Measurements from ENCODE around the gene TCL1A.
"Not testable (repeated sequence)": the region's sequence is repeated elsewhere in the genome, so short reads cannot be mapped to it uniquely, and the experiment has no call there.

Gene TCL1A, protein sequence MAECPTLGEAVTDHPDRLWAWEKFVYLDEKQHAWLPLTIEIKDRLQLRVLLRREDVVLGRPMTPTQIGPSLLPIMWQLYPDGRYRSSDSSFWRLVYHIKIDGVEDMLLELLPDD

DNA sequence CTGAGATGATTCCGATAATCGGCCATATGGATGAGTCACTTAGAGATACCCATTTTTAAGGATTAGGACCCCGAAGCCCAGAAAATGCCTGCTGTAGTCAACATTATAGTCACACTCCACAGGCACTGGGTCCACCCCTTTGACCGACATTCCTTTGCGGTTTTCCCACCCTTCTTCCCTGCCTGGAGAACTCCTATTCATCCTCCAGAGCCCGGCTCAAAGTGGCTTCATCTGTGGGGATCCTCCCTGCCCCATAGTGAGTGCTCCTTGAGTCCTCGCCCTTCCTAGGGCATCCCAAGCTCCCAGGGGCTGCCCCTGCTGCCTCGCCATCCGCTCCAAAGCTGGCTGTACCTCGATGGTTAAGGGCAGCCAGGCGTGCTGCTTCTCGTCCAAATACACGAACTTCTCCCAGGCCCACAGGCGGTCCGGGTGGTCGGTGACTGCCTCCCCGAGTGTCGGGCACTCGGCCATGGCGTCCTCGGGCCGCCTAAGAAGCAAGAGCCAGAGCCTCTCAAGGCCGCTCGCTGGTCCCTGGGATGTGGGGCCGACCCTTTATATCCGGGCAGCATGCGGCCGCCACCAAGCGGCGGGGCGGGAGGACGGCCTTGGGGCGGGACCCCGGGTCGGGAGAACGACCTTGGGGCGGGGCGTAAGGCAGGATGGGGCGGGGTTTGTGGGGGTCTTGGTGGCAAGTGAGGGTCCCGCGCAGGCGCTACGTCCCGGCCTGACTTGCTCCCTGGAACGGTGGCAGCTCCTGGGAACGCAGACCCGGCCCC, at the start of gene TCL1A:
Gene TCL1A (minus strand): TSS at position 530 of the 776 bp plus-strand sequence. CDS start 59 bp downstream, at position 471.
- DNase-seq (ENCODE audit: low read depth), result no peak

DNA sequence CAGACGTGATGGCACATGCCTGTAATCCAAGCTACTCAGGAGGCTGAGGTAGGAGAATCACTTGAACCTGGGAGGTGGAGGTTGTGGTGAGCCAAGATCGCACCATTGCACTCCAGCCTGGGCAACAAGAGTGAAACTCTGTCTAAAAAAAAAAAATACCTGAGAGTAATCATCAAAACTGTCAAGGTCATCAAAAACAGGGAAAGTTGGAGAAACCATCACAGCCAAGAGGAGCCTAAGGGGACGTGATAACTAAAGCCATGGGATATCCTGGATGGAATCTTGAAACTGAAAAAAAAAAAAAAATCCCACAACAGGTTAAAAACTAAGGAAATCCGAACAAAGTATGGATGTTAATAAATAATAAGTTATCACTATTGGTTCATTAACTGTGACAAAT, 49.1 kb upstream of the TCL1A start:
- DNase-seq (ENCODE audit: low read depth), result not testable (repeated sequence)

DNA sequence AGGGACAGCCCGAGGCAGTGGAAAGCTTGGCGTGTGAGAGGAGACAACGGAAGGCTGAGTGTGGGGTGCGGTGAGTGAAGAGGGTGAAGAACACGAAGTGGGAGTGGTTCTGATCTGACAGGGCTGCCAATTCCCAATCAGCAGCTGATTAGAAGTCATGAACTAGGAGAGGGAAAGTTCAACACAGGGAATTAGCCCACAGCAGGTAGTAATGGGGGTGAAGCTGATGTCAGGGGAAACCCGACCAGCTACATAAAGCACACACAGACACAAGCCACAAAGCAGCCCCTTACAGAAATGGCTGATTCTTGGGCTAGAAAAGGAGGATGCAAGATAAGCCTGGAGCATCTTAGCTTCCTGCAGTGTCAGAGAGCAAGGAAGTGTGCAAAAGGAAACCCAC, 47.5 kb upstream of the TCL1A start:
- DNase-seq (ENCODE audit: low read depth), result no peak

DNA sequence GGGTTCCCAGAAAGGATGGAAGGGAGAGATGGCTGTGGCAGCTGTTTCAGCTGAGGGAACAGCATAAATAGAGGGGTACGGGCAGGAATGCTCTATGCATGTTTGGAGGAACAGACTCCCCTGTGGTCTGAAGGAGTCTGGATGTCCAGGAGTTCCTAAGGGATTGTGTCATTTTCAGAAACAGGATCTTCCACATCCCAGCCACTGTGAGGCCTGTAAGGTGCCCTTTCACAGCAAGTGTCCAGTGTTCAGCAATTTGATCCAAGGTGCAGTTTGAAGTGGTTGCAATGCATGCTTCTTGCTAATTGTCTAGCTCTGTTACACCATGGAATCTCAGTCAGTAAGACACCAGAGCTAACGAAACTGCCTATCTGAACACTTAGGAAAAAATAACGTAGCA, 46.7 kb upstream of the TCL1A start:
- no peak for DNase-seq (ENCODE audit: low read depth)

DNA sequence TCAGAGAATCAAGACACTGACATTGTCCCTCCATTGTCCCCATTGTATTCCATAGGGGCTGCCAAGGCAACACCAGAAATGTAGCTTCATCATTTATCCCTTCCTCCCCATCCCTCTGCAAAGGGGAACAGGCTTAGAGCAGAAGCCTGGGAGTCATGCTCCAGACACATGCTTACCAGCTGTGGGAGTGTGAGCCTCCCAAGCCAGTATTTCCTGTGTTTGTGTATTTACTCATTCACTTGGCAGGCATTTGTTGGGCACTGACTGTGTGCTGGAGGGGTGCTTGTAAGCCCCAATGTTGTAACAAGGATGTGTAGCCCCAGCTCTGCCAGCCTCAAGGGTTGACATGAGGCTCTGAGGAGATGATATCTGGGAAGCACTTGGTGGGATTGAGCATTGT, 46.0 kb upstream of the TCL1A start:
- DNase-seq (ENCODE audit: low read depth), result no peak

DNA sequence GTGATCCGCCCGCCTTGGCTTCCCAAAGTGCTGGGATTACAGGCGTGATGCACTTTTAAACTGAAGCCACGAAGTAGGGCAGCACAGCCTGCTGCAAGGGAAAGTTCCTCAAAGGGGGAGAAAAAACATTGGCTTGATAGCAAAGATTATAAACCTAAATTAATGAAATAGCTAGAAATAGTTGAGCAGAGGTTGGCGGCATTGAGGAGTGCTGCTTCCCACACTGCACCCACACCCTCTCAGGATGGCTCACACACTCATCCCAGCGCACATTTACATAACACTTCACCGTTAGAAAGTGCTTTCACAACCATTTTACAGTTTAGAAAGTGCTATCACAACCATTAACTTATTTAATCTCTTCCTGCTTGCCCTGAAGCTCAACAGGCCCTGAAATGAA, 44.4 kb upstream of the TCL1A start:
- no peak for DNase-seq (ENCODE audit: low read depth)

DNA sequence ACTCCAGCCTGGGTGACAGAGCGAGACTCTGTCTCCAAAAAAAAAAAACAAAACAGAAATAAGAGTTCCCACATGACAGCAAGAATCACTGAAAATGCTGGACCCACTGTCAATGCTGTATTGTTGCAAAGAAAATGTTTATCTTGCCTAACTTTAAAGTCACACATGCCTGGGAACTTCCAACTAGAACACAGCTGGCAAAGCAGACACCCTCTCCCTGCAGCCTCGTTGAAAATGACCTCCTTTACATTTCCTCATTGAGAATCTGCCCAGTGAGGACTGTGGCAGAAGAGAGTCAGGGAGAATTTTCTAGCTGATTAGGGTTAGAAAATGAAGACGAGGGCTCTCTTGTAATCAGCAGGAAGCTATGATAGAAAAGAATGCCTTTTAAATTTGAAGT, 42.8 kb upstream of the TCL1A start:
- DNase-seq (ENCODE audit: low read depth), result no peak

DNA sequence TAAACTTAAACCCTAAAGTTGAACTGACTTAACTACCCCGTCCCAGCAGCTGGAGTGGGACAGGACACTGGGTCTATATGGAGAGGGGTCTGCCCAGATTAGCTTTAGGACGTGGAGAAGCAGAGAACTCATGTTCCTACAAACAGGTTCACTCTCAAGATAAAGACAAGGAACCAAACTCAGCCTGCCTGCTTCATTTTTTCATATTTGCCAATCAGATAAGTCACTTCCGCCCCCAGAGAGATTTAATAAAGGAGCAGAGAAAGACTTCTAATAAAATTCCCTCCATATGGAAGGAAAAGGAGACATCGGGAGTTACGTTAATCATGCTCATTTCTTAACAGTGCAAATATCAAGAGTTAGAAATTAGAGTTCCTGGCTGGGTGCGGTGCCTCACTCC, 42.2 kb upstream of the TCL1A start:
- no peak for DNase-seq (ENCODE audit: low read depth)

DNA sequence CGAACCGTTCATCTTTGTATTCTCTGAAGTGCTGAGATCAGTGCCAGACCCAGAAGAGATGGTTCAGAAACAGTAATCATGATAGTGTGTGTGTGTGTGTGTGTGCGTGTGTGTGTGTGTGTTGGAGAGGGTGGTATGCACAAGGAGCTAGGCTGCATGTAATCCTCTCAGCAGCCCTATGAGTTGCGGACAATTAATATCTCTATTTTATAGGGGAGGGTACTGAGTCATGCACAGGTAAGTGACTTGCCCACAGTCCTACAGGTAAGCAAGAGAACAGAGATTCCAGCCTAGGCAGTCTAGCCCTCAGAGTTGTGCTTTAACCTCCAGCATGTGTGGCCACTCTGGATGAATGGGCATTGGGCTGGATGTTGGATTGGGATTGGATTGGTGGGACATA, 27.9 kb upstream of the TCL1A start:
- no peak for DNase-seq (ENCODE audit: low read depth)

DNA sequence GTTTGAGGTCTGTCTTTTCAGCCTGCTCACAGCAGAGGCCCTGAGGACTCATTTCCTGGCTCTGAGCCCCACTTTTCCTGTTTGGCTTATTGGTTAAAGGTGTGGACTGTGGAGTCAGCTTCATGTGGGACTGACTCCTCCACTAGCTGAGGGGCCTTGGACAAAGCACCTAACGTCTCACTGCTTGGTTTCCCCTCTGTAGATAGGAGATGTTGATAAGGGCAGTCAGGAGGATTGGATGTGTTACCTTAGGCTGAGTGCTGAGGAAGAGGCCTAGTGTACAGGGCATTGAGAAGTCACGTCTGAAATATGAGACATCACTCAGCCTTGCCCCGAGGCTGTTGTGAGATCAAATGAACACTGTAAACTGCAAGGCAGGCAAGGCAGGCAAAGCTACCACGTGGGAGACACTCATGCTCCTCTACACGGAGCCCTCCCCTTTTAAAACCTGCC, 27.1 kb upstream of the TCL1A start:
- no peak for DNase-seq (ENCODE audit: low read depth)

DNA sequence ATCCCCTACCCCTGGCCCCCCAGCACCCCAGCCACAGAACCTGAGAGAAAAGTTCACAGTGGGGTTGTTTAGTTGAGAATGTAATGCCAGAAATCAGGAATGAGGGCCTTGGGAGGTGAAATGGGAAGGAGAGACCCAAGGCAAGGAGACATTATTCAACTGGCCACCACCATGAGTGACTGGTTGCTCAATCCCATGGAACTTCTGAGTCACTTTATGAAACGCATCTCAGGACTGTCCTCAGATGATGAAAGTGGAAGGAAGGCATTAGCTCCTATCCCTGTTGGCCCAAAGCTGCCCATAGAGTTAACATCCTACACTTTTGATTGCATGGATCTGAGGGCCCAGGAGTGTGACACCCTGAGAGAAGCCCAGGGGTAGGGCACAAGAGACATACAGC, 25.4 kb upstream of the TCL1A start:
- no peak for DNase-seq (ENCODE audit: low read depth)

DNA sequence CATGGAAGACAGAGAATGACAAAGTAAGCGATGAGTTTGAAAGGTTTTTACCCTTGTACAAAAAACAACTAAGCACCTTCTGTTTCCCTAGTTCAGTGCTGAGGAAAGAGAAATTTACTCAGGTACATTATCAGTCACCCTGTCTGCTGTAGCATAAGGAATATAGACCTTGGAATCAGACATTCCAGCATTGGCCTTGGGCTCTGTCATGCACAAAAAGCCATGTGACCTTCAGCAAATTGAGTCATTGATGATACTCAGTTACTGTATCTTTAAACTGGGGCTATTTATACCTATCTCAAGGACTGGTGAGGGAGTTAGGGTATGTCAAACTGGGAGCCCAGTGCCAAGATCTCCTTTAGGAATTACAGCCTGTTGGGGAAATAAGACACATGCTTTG, 19.3 kb upstream of the TCL1A start:
- DNase-seq (ENCODE audit: low read depth), result no peak

DNA sequence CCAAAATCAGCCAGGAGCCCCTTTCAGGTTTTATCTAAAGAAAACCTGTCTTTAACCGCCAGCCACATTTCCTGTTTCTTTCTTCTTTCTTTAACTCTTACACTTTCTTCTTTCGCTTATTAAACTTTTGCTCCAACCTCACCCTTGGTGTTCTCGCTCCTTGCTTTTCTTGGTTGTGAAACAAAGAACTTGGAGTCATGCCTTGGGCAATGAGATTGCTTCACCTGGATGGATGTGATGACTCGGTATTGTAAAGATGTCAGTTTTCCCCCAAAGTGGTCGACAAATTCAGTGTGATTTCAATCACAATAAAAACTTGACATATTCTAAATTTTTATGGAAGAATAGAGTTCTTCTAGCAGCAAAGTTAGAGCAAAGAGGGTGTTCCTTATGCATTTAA, 16.2 kb upstream of the TCL1A start:
- no peak for DNase-seq (ENCODE audit: low read depth)

DNA sequence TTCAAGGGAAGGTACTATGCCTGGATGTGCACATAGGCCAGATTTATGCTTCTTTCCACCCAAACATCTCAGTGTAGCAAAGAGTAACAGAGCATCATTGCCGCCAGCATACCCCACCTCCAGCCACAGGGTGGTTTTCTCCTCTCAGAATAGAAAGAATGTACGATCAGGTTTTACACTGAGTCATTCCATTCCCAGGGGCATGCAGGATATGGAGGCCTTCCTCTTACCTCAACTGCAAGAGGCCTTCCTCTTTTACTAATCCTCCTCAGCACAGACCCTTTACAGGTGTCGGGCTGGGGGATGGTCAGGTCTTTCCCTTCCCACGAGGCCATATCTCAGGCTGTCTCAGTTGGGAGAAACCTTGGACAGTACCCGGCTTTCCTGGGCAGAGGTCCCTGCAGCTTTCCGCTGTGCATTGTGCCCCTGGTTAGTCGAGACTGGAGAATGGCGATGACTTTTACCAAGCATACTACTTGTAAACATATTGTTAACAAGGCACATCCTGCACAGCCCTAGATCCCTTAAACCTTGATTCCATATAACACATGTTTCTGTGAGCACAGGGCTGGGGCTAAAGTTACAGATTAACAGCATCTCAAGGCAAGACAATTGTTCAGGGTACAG, 15.6 kb upstream of the TCL1A start:
- not testable (repeated sequence) for DNase-seq (ENCODE audit: low read depth)

DNA sequence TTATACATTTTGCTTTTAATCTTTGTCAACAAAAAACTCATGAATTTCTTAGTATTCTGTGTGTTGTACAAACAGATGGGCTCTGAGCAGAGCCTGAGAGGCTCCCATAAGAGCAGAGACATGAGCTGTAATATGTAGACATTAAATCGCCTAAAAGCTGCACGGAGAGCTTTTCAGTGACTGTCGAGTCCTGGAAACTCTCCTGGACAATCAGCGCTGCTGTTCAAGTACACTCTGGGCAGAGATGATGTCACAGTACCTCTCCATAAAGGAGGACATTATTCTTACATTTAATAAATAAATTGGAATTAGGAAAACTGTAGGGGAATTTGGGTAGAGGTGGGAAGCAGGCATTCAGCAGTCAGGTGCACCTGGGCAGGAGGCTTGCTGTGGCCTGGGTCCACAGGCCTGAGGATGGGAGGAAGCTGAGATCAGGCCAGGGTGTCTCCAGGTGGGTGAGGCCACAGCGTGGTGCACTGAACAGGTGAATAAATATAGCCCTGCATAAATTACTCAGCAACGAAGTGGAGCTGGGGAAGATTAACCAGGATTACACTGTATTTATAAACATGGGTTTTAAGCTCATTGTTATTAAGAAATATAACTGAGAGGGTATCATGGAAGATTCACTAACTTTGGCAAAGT, 13.3 kb upstream of the TCL1A start:
- DNase-seq (ENCODE audit: low read depth), result no peak

DNA sequence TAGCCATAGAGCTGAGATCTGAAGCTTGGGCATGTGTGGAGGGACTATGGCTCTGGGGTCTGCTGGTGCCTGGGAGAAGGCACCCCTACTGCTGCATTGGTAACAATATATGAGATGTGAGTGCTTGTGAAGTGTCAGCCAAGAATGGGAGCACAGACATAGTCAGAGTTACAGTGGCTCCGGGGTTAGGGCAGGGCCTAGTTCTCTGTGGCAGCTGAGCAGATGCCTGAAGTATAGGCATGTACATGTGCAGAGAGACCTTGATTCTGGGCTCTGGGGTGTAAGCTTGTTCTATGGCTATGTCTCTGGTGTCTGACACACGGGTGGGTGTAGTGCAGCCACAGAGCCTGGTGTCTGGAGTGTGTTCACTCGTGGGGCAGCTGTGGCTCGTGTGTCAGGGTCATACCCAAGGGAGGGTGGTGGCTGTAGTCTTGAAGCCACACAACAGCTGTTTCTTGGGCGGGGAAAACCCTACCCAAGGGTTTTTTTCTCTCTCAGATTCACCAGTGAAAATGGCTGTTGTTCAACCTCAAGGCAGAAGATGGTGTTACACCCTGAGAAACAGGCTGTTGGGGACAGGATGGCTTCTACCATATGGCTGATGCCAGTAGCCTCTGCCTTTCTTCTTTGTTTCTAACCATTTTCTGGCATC, 11.9 kb upstream of the TCL1A start:
- no peak for DNase-seq (ENCODE audit: low read depth)

DNA sequence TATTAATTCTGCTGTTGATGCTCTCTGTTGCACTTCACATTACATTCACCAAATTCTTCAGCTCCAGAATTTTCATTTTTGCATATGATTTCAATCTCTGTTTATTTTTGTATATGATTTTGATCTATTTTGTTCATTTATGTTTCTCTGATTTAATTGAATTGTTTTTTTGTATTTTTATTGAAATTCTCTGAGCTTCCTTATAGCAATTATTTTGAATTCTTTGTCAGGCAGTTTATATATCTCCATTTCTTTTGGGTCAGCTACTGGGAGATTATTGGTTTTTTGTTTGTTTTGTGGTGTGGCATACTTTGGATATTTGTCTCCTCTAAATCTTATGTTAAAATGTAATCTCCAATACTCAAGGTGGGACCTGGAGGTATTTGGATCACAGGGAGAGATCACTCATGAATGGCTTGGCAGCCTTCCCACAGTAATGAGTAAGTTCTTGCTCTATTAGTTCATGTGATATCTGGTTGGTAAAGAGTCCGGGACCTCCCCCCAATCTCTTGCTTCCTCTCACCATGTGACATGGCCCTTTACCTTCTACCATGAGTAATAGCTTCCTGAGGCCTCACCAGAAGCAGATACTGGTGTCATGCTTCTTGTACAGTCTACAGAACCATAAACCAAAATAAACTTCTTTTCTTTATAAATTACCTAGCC, 8.7 kb upstream of the TCL1A start:
- DNase-seq (ENCODE audit: low read depth), result no peak

DNA sequence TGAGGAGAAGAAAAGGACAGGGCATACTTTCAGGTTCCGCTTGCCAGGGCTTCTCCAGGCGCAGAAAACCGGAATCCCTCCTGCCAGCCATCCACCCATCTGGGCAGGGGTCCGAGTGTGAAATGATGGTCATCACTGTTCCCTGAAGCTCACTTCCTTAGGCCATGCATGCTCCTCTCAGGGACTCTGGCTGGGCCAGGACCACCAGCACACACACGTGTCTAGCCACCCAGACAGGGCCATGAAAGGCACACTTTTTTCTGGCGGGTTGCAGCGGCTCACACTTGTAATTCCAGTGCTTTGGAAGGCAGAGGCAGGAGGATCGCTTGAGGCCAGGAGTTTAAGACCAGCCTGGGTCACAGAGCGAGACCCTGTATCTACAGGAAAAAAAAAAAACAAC, 1.5 kb downstream of the TCL1A start:
- DNase-seq (ENCODE audit: low read depth), result no peak

DNA sequence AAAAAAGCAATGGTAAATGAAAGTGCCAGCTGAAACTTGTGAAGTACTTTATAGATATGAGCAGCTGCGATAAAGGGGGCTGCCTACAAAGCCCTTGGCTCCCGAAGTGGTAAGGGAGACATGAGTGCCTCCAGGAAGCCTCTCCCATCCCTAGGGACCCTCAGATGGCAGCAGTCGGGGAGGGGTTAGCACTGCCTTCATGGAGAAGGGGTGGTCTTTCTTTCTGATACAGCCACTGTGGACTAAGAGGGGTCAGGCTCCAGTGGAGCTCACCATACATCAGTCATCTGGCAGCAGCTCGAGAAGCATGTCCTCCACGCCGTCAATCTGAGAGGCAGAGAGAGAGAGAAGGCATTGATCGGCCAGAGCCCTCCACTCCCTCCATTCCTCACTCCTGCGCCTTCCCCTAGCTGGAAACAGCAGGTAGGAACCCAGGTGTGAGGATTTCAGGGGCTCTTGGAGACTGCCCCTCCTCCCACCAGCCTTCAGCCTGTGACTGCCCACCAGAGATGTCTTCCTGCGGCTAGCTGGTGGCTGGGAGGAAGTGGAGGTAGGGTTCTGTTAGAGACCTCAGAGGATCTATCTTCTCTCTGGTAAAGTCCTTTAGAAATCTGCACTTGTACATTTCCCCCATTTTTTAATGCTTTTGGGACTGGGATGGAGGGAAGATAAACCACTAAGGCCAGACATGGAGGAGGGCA, 2.3 kb downstream of the TCL1A start:
- DNase-seq (ENCODE audit: low read depth), result no peak

DNA sequence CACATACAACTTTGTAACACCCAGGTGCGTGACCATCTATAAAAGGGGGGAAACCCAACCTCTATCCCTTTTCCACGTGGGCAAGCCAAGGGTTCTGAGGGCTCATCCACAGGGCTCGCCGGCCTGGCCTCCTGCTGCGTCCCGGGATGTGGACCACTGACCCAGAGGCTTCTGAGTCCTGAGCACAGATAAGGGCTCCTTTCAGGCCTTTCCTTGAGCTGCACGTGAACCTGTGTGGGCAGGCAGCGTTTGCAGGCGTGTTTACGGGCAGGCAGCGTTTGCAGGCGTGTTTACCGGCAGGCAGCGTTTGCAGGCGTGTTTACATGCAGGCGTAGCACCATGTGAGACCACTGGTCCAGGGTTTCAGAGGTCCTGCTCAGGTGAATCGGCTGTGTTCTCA, 3.8 kb downstream of the TCL1A start:
- no peak for DNase-seq (ENCODE audit: low read depth)

DNA sequence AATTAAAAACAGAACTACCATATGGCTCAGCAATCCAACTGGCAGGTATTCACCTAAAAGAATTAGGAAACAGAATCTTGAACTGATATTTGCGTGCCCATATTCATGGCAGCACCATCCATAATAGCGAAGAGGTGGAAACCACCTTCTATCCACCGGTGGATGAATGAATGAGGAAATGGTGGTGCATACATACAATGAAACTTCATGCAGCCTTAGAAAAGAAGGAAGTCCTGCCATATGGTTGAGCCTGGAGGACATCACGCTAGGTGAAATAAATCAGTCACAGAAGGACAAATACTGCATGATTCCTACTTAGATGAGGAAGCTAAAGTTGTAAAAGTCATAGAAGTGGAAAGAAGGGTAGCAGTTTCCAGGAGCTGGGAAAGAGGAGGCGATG, 6.6 kb downstream of the TCL1A start:
- no peak for DNase-seq (ENCODE audit: low read depth)
